Small intestine (tissue), 7 donors: ENCODE measurements around the gene NDRG4. TPM values are rescaled to one million over a fixed set of nuclear protein-coding genes. Genes with fewer than 3 reads are reported as not detected.

Experiments
- DNase-seq, 2 donors: peaks; one replicate each; pipeline versions ENCODE4 v3.0.0 to v3.0.0-alpha.2; 2013
- FAIRE-seq: peaks from 2 replicates; lab custom pipeline; 2012; peaks lifted over from hg19 to GRCh38; lab: Jason Lieb, UNC
- H3K27ac ChIP-seq, 3 donors: one replicate each; pipeline ENCODE4 v1.5.1; 2013; ENCODE audit warnings: low read length in 2 of 3, mild to moderate bottlenecking in 2 of 3, control low read depth in 1 of 3, inconsistent platforms in 1 of 3, low read depth in 1 of 3, moderate library complexity in 1 of 3
- H3K27me3 ChIP-seq, 3 donors: one replicate each; pipeline ENCODE4 v1.6.1; 2013; ENCODE audit warnings: low read length in 3 of 3, inconsistent platforms in 1 of 3; ENCODE audit not compliant: control insufficient read depth in 3 of 3, insufficient read depth in 3 of 3
- H3K36me3 ChIP-seq, 3 donors: one replicate each; pipeline ENCODE4 v1.6.1; 2013; ENCODE audit warnings: low read length in 3 of 3, inconsistent platforms in 1 of 3, low read depth in 1 of 3, mild to moderate bottlenecking in 1 of 3, moderate library complexity in 1 of 3; ENCODE audit not compliant: control insufficient read depth in 3 of 3, insufficient read depth in 2 of 3
- H3K4me1 ChIP-seq, 3 donors: one replicate each; pipeline ENCODE4 v1.6.1; 2013; ENCODE audit warnings: low read length in 2 of 3, inconsistent platforms in 1 of 3, low read depth in 1 of 3, mild to moderate bottlenecking in 1 of 3, moderate library complexity in 1 of 3; ENCODE audit not compliant: control insufficient read depth in 3 of 3, insufficient read depth in 2 of 3
- H3K4me3 ChIP-seq, 3 donors: one replicate each; pipeline ENCODE4 v1.5.1; 2013; ENCODE audit warnings: low read length in 3 of 3, control low read depth in 1 of 3, inconsistent platforms in 1 of 3, low read depth in 1 of 3, mild to moderate bottlenecking in 1 of 3, moderate library complexity in 1 of 3
- H3K9me3 ChIP-seq, 2 donors: one replicate each; pipeline ENCODE4 v1.6.1; 2013; ENCODE audit warnings: low read depth in 1 of 2, low read length in 1 of 2; ENCODE audit not compliant: control insufficient read depth in 2 of 2, insufficient read depth in 1 of 2
- WGBS, 3 donors: extraction: QIAGEN DNeasy Blood & Tissue Kit; methylation state at CpG; one replicate each; pipeline ENCODE4 v1.1.7; 2013; 5-methylcytosine and 5-hydroxymethylcytosine counted together
- polyA plus RNA-seq, 4 donors: library from polyadenylated mRNA; stranded (reverse) in 3 of 4; unstranded in 1 of 4; fragments of 200-250 nt in 3 of 4; fragments of 120-200 nt in 1 of 4; gene quantifications; one replicate each; pipeline versions ENCODE4 v1.2.1 to v1.2.3, GENCODE V29; 2013
- donor health status: healthy with polysubstance abuse.
- donor health status: control.
- donor health status: control.
- donor health status: Bipolar disorder and iron deficiency.
- donor health status: healthy.

The NDRG4 gene
- polyA plus RNA-seq, 4 donors: 0.67 to 19.3 (median 6.0) TPM

DNA sequence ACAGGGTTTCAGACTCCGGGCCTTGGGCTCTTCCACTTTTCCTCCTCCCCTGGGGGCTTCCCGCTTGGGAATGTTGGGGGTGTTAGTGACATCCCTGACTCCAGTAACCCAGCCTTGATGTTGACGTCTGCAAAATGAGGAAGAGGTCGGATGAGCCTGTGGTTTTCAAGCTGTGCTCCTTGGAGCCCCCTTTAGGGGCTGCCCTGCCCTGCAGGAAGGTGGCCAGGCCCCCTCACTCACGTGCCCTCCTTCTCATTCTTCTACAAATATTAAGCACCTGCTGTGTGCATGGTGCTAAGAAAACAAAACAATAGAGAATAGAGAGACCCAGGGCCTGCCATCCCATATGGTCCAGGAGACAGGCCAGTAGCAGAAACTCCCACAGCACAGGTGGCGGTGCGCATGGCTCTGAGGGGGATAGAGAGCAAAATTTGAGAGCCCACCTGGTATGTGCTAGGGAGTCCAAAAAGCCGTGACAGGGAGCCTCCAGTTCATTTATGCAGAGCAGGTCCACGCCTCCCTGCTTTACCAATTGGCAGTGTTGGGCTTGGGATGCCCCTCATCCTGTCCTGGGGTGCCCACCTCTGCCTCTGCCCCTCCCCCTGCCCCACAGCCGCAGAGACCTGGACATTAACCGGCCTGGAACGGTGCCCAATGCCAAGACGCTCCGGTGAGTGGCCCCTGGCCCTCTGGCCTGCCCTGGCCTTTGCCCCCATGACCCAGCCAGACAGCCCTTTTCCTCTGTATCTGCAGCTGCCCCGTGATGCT, 7.4 kb downstream of the NDRG4 start:
- Histone ChIP-seq H3K27me3 (peaks cover 0 to 12% (median 2%) of the 10 kb centered on the region in 3 donors), H3K36me3 (peaks cover 0 to 26% (median 0%) of the 10 kb centered on the region in 3 donors), H3K4me1 (no peaks in the 10 kb centered on the region), H3K4me3 (no peak overlapping the region), H3K9me3 (no peaks in the 10 kb centered on the region), H3K27ac (no peak overlapping the region)
- WGBS, 3 donors: 40 to 62% (median 54%) methylated on average over 15 of the region's 15 CpGs
- FAIRE-seq (no peak), DNase-seq (no peak)

- no peaks in the 10 kb centered on the region for H3K4me1 ChIP-seq
- H3K27me3 ChIP-seq: peaks cover 0 to 5% (median 0%) of the 10 kb centered on the region in 3 donors
- DNase-seq (no peak), FAIRE-seq (no peak)
- no peaks in the 10 kb centered on the region for H3K9me3 ChIP-seq
- H3K27ac ChIP-seq: no peak overlapping the region
- peaks cover 0 to 30% (median 0%) of the 10 kb centered on the region in 3 donors for H3K36me3 ChIP-seq
- 36 to 81% (median 62%) methylated on average over 14 of the region's 14 CpGs for WGBS, 3 donors
- H3K4me3 ChIP-seq: no peak overlapping the region
Measured at GRCh38 chr16:58507963-58508670, 8.2 kb downstream of the NDRG4 start.

- FAIRE-seq: no peak
Measured at GRCh38 chr16:58508671-58509251, 8.8 kb downstream of the NDRG4 start.

GRCh38 chr16:58509256-58510096, 9.5 kb downstream of the NDRG4 start:
- H3K36me3 ChIP-seq: peaks cover 0 to 30% (median 0%) of the 10 kb centered on the region in 3 donors
- no peak overlapping the region for H3K27ac ChIP-seq
- no peaks in the 10 kb centered on the region for H3K4me1 ChIP-seq
- no peaks in the 10 kb centered on the region for H3K27me3 ChIP-seq
- no peaks in the 10 kb centered on the region for H3K9me3 ChIP-seq
- no peak for DNase-seq
- no peak for FAIRE-seq
- WGBS, 3 donors: 87 to 93% (median 91%) methylated on average over 9 of the region's 9 CpGs
- H3K4me3 ChIP-seq: no peak overlapping the region

More at GRCh38 chr16:58508671-58509251, 8.8 kb downstream of the NDRG4 start:
- no peak for DNase-seq
- Histone ChIP-seq H3K27ac (no peak overlapping the region), H3K27me3 (no peaks in the 10 kb centered on the region), H3K9me3 (no peaks in the 10 kb centered on the region), H3K4me1 (no peaks in the 10 kb centered on the region), H3K36me3 (peaks cover 0 to 30% (median 0%) of the 10 kb centered on the region in 3 donors), H3K4me3 (no peak overlapping the region)
- WGBS, 3 donors: 54 to 72% (median 60%) methylated on average over 4 to 5 of the region's 5 CpGs

DNA sequence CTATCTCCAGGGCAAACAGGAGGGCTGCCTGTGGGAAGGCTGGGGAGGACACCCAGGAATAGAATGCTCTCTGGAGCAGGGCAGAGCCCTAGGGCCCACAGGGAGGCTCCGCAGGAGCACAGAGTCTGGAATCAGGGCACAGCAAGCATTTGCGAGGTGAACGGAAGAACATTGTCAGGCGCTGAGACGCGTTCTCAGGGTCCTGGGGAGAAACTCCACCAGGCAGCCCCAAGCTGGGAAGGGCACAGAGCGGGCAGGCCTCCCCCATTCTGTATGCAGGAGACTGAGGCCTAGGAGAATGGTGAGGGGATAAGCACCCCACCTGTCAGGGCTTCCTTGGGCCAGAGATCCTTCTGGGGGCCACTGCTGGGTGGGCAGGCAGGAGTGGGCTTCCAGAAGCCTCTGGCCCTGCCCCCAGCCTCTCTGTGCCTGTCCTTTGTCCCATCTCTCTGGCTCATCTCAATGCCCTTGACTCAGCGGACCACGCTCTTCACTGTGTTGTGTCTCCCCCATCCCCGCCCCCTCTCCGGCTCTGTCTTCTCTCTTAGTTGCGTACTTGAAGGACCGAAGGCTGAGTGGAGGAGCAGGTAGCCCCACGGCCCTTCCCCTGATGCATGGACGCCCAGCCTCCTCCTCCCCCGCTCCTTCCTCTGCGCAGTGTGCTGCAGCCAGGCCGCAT, 10.3 kb downstream of the NDRG4 start:
- H3K9me3 ChIP-seq: no peaks in the 10 kb centered on the region
- H3K27ac ChIP-seq: no peak overlapping the region
- peaks cover 0 to 30% (median 0%) of the 10 kb centered on the region in 3 donors for H3K36me3 ChIP-seq
- DNase-seq (no peak), FAIRE-seq (no peak)
- no peaks in the 10 kb centered on the region for H3K27me3 ChIP-seq
- WGBS, 3 donors: 91 to 97% (median 93%) methylated on average over 18 of the region's 18 CpGs
- no peak overlapping the region for H3K4me3 ChIP-seq
- peaks cover 0 to 5% (median 0%) of the 10 kb centered on the region in 3 donors for H3K4me1 ChIP-seq

- 89 to 90% (median 90%) methylated on average over 30 of the region's 30 CpGs for WGBS, 3 donors
- Histone ChIP-seq H3K27ac (no peak overlapping the region), H3K9me3 (no peaks in the 10 kb centered on the region), H3K36me3 (peaks cover 0 to 30% (median 0%) of the 10 kb centered on the region in 3 donors), H3K27me3 (no peaks in the 10 kb centered on the region), H3K4me3 (no peak overlapping the region), H3K4me1 (peaks cover 0 to 5% (median 0%) of the 10 kb centered on the region in 3 donors)
- FAIRE-seq (no peak), DNase-seq (no peak)
Measured at GRCh38 chr16:58510776-58511628, 11.1 kb downstream of the NDRG4 start.
